Measurements from ENCODE around the gene CRYBB3.

GRCh38 chr22:25221790-25222189, 22.1 kb downstream of the CRYBB3 start:
- TF ChIP-seq POLR2A (IDR thresholded peaks at IDR 0.05) (no peak), CTCF (IDR thresholded peaks at IDR 0.05) (no peak)
